Right atrium auricular region (tissue), 2 donors: ENCODE measurements around the gene EPHA5. TPM values are rescaled to one million over a fixed set of nuclear protein-coding genes. Genes with fewer than 3 reads are reported as not detected.

Experiments used
- DNase-seq: peaks from one replicate; pipeline ENCODE4 v3.0.0-alpha.2; 2019; ENCODE audit warnings: low spot score
- H3K27ac ChIP-seq, 2 donors: fragments of 200-600 bp; sonication (generic); 1 replicate in 1 of 2; 2 replicates in 1 of 2; pipeline ENCODE4 v1.5.1; 2016 to 2019
- H3K27me3 ChIP-seq, 2 donors: fragments of 200-600 bp; sonication (generic); one replicate each; pipeline versions ENCODE4 v1.5.1 to v1.6.0; 2017 to 2019
- H3K36me3 ChIP-seq: fragments of 200-600 bp; sonication (generic); one replicate; pipeline ENCODE4 v1.5.1; 2016
- H3K4me1 ChIP-seq, 2 donors: fragments of 200-600 bp; sonication (generic); one replicate each; pipeline versions ENCODE4 v1.5.1 to v1.6.0; 2017 to 2019
- H3K4me3 ChIP-seq, 2 donors: fragments of 200-600 bp; sonication (generic); 1 replicate in 1 of 2; 2 replicates in 1 of 2; pipeline ENCODE4 v1.5.1; 2017 to 2019; ENCODE audit warnings: mild to moderate bottlenecking in 1 of 2, moderate library complexity in 1 of 2
- H3K9me3 ChIP-seq, 2 donors: fragments of 200-600 bp; sonication (generic); one replicate each; pipeline ENCODE4 v1.5.1; 2019
- CTCF ChIP-seq, 2 donors: fragments of 200-600 bp; sonication (generic); IDR thresholded peaks; one replicate each; pipeline ENCODE4 v1.5.1; 2019; ENCODE audit warnings: antibody characterized with exemption in 2 of 2
- total RNA-seq, 2 donors: library from RNA; depleted of rRNA; stranded (reverse); fragments of >200 nt; gene quantifications; one replicate each; pipeline ENCODE4 v1.1.0, GENCODE V29; 2016

Gene EPHA5
- total RNA-seq, 2 donors from 2014 or later, result 0.24 to 9.8 TPM

GRCh38 chr4:65550500-65550899 lies 119.8 kb downstream of the EPHA5 start:
- Histone ChIP-seq H3K4me1 (no peaks in the 10 kb centered on the region), H3K36me3 (no peaks in the 10 kb centered on the region), H3K27me3 (no peaks in the 10 kb centered on the region), H3K4me3 (no peak overlapping the region), H3K9me3 (no peaks in the 10 kb centered on the region), H3K27ac (no peak overlapping the region)
- no peak for TF ChIP-seq CTCF (IDR thresholded peaks at IDR 0.05)
- DNase-seq, result no peak

GRCh38 chr4:65546882-65547416 lies 123.3 kb downstream of the EPHA5 start:
- Histone ChIP-seq H3K9me3 (no peaks in the 10 kb centered on the region), H3K4me1 (no peaks in the 10 kb centered on the region), H3K27ac (no peak overlapping the region), H3K27me3 (no peaks in the 10 kb centered on the region), H3K36me3 (no peaks in the 10 kb centered on the region), H3K4me3 (no peak overlapping the region)
- no peak for DNase-seq
- TF ChIP-seq CTCF (IDR thresholded peaks at IDR 0.05), result no peak

GRCh38 chr4:65538571-65538970 lies 131.7 kb downstream of the EPHA5 start:
- no peak for DNase-seq
- H3K4me1 ChIP-seq, result no peaks in the 10 kb centered on the region
- no peaks in the 10 kb centered on the region for H3K9me3 ChIP-seq
- H3K27ac ChIP-seq, result no peak overlapping the region
- H3K4me3 ChIP-seq, result no peak overlapping the region
- no peaks in the 10 kb centered on the region for H3K27me3 ChIP-seq
- TF ChIP-seq CTCF (IDR thresholded peaks at IDR 0.05), result no peak
- H3K36me3 ChIP-seq, result no peaks in the 10 kb centered on the region

- no peak overlapping the region for H3K4me3 ChIP-seq
- H3K9me3 ChIP-seq, result no peaks in the 10 kb centered on the region
- DNase-seq, result no peak
- H3K27me3 ChIP-seq, result no peaks in the 10 kb centered on the region
- H3K27ac ChIP-seq, result no peak overlapping the region
- H3K36me3 ChIP-seq, result no peaks in the 10 kb centered on the region
- H3K4me1 ChIP-seq, result no peaks in the 10 kb centered on the region
- no peak for TF ChIP-seq CTCF (IDR thresholded peaks at IDR 0.05)
These were observed 135.2 kb downstream of the EPHA5 start for GRCh38 chr4:65535113-65535512.

- no peaks in the 10 kb centered on the region for H3K36me3 ChIP-seq
- H3K27ac ChIP-seq, result no peak overlapping the region
- no peaks in the 10 kb centered on the region for H3K27me3 ChIP-seq
- H3K4me1 ChIP-seq, result no peaks in the 10 kb centered on the region
- no peak for TF ChIP-seq CTCF (IDR thresholded peaks at IDR 0.05)
- no peak overlapping the region for H3K4me3 ChIP-seq
- H3K9me3 ChIP-seq, result peaks cover 0 to 4% of the 10 kb centered on the region in 2 donors
- DNase-seq, result no peak
These were observed 148.6 kb downstream of the EPHA5 start for GRCh38 chr4:65521666-65522065.

GRCh38 chr4:65515646-65516045 lies 154.6 kb downstream of the EPHA5 start:
- no peak for TF ChIP-seq CTCF (IDR thresholded peaks at IDR 0.05)
- no peaks in the 10 kb centered on the region for H3K4me1 ChIP-seq
- H3K9me3 ChIP-seq, result no peaks in the 10 kb centered on the region
- H3K27me3 ChIP-seq, result no peaks in the 10 kb centered on the region
- H3K27ac ChIP-seq, result no peak overlapping the region
- no peak for DNase-seq
- H3K4me3 ChIP-seq, result no peak overlapping the region
- no peaks in the 10 kb centered on the region for H3K36me3 ChIP-seq
